ENCODE results near the gene TIMD4. TPM values are rescaled to one million over a fixed set of nuclear protein-coding genes. Genes with fewer than 3 reads are reported as not detected.

Gene TIMD4
- polyA plus RNA-seq, 3 donors, result 0.14 TPM; not detected in 2

- H3K4me3 Mint-ChIP-seq, result no peak overlapping the region
- H3K9me3 Mint-ChIP-seq, result peaks cover 2 to 15% (median 7%) of the 10 kb centered on the region in 7 donors
- no peak overlapping the region for H3K27ac ChIP-seq (ENCODE audit: low read depth in 1 of 2, low read length in 2 of 2)
- no peaks in the 10 kb centered on the region for H3K36me3 ChIP-seq (replicated peaks in 1 of 2; ENCODE audit: control insufficient read depth in 1 of 2, insufficient read depth in 2 of 2, low read length in 2 of 2)
- no peak for DNase-seq
- H3K27ac Mint-ChIP-seq, result no peak overlapping the region
- H3K36me3 Mint-ChIP-seq, result no peaks in the 10 kb centered on the region
- H3K4me1 Mint-ChIP-seq, result no peaks in the 10 kb centered on the region
- peaks cover 0 to 4% (median 0%) of the 10 kb centered on the region in 3 donors for H3K27me3 Mint-ChIP-seq (ENCODE audit: low read depth in 3 of 3)
- H3K79me2 ChIP-seq (ENCODE audit: insufficient read depth, low read length), result no peaks in the 10 kb centered on the region
- H3K27me3 ChIP-seq (ENCODE audit: control insufficient read depth in 2 of 2, insufficient read depth in 2 of 2, low read length in 2 of 2), result no peaks in the 10 kb centered on the region
- H3K4me1 ChIP-seq (ENCODE audit: control insufficient read depth in 1 of 2, insufficient read depth in 2 of 2, low read length in 2 of 2), result no peaks in the 10 kb centered on the region
- no peaks in the 10 kb centered on the region for H4K20me1 ChIP-seq (ENCODE audit: insufficient read depth, low read length)
- no peak overlapping the region for H2AFZ ChIP-seq (ENCODE audit: insufficient read depth, low read depth, low read length, poor library complexity, severe bottlenecking)
- no peak overlapping the region for H3K4me2 ChIP-seq (replicated peaks; ENCODE audit: extremely low read depth, low read length, poor library complexity, severe bottlenecking)
- H3K9me3 ChIP-seq (replicated peaks in 1 of 2; ENCODE audit: control insufficient read depth in 1 of 2, insufficient read depth in 1 of 2, low read length in 2 of 2), result peaks cover 0 to 4% of the 10 kb centered on the region in 2 donors
- intact Hi-C loops (cut with micrococcal nuclease), result no loop called here
- no peak overlapping the region for H3K9ac ChIP-seq (ENCODE audit: insufficient read depth, low read length, poor library complexity, severe bottlenecking)
- no peak for TF ChIP-seq CTCF (IDR thresholded peaks at IDR 0.05)
- H3K4me3 ChIP-seq (replicated peaks in 1 of 3; ENCODE audit: low read depth in 2 of 3, low read length in 3 of 3), result no peak overlapping the region
Measured at GRCh38 chr5:157004893-157005551, 42.0 kb upstream of the TIMD4 start.

DNA sequence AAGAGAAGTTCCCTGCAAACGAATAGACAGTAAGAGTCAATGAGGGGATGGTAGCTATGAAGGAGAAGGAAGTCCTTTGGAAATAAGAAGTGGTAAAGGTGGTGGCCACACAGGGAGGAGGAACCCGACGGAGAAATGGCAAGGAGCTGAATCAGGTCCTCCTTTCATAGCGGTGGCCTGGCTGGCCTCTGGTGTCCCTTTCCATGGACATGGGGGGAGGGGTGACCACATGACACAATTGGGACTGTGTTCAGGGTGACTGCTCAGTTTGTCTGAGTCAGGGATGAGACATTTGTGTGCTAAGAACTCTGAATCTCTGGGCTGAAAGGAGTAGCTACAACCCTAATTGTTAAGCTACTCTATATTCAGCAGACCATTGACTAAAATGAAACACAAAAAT lies 28.7 kb upstream of the TIMD4 start:
- no peaks in the 10 kb centered on the region for H4K20me1 ChIP-seq (ENCODE audit: insufficient read depth, low read length)
- H3K9ac ChIP-seq (ENCODE audit: insufficient read depth, low read length, poor library complexity, severe bottlenecking), result no peak overlapping the region
- H3K9me3 Mint-ChIP-seq, result peaks cover 4 to 10% (median 7%) of the 10 kb centered on the region in 7 donors
- H3K4me1 ChIP-seq (ENCODE audit: control insufficient read depth in 1 of 2, insufficient read depth in 2 of 2, low read length in 2 of 2), result no peaks in the 10 kb centered on the region
- no peak overlapping the region for H2AFZ ChIP-seq (ENCODE audit: insufficient read depth, low read depth, low read length, poor library complexity, severe bottlenecking)
- H3K36me3 ChIP-seq (replicated peaks in 1 of 2; ENCODE audit: control insufficient read depth in 1 of 2, insufficient read depth in 2 of 2, low read length in 2 of 2), result no peaks in the 10 kb centered on the region
- no peak overlapping the region for H3K4me3 ChIP-seq (replicated peaks in 1 of 3; ENCODE audit: low read depth in 2 of 3, low read length in 3 of 3)
- no peaks in the 10 kb centered on the region for H3K79me2 ChIP-seq (ENCODE audit: insufficient read depth, low read length)
- no peaks in the 10 kb centered on the region for H3K27me3 ChIP-seq (ENCODE audit: control insufficient read depth in 2 of 2, insufficient read depth in 2 of 2, low read length in 2 of 2)
- no peak overlapping the region for H3K27ac Mint-ChIP-seq
- peaks cover 1 to 6% (median 5%) of the 10 kb centered on the region in 3 donors for H3K27me3 Mint-ChIP-seq (ENCODE audit: low read depth in 3 of 3)
- no peak for TF ChIP-seq CTCF (IDR thresholded peaks at IDR 0.05)
- peak in 1 of 3 donors; percentile 21 for DNase-seq
- no peaks in the 10 kb centered on the region for H3K9me3 ChIP-seq (replicated peaks in 1 of 2; ENCODE audit: control insufficient read depth in 1 of 2, insufficient read depth in 1 of 2, low read length in 2 of 2)
- no peaks in the 10 kb centered on the region for H3K36me3 Mint-ChIP-seq
- 20% methylated on average over 3 of the region's 4 CpGs for WGBS (ENCODE audit: insufficient coverage)
- peaks cover 4% of the 10 kb centered on the region for H3K4me1 Mint-ChIP-seq
- no peak overlapping the region for H3K27ac ChIP-seq (ENCODE audit: low read depth in 1 of 2, low read length in 2 of 2)
- no peak overlapping the region for H3K4me2 ChIP-seq (replicated peaks; ENCODE audit: extremely low read depth, low read length, poor library complexity, severe bottlenecking)
- intact Hi-C loops (cut with micrococcal nuclease), result no loop called here
- no peak overlapping the region for H3K4me3 Mint-ChIP-seq
